Fibroblast of mammary gland (primary cell): ENCODE measurements around the gene SNAP29.
"Not testable (repeated sequence)": the region's sequence is repeated elsewhere in the genome, so short reads cannot be mapped to it uniquely, and the experiment has no call there.

ENCODE experiments used
- DNase-seq: peaks from one replicate; pipeline ENCODE4 v3.0.0-alpha.2; 2010; ENCODE audit warnings: low read depth
- H3K4me3 ChIP-seq: 2 replicates; pipeline ENCODE4 v1.5.1; 2011; ENCODE audit warnings: low read depth, mild to moderate bottlenecking, low read length, moderate library complexity; ENCODE audit not compliant: control insufficient read depth
- CTCF ChIP-seq: conservative IDR thresholded peaks from 2 replicates; pipeline ENCODE4 v1.5.1; 2011; ENCODE audit warnings: low read depth, low read length, inconsistent platforms; ENCODE audit not compliant: control insufficient read depth, insufficient read depth

The SNAP29 gene

GRCh38 chr22:20920881-20921203 is 62.0 kb downstream of the SNAP29 start:
- H3K4me3 ChIP-seq: peak overlapping the region; percentile 95
- DNase-seq: no peak
- TF ChIP-seq CTCF: no peak

- DNase-seq: no peak
- no peak for TF ChIP-seq CTCF
- no peak overlapping the region for H3K4me3 ChIP-seq
Measured at GRCh38 chr22:20922141-20922751, 63.4 kb downstream of the SNAP29 start.

- H3K4me3 ChIP-seq: no peak overlapping the region
- no peak for TF ChIP-seq CTCF
- no peak for DNase-seq
Measured at GRCh38 chr22:20926243-20926642, 67.4 kb downstream of the SNAP29 start.

GRCh38 chr22:20927940-20928572 is 69.2 kb downstream of the SNAP29 start:
- DNase-seq: no peak
- no peak overlapping the region for H3K4me3 ChIP-seq
- no peak for TF ChIP-seq CTCF

GRCh38 chr22:20928573-20928967 is 69.8 kb downstream of the SNAP29 start:
- TF ChIP-seq CTCF: no peak
- no peak for DNase-seq
- no peak overlapping the region for H3K4me3 ChIP-seq

- no peak for DNase-seq
- TF ChIP-seq CTCF: no peak
- H3K4me3 ChIP-seq: no peak overlapping the region
Measured at GRCh38 chr22:20930004-20930403, 71.2 kb downstream of the SNAP29 start.

GRCh38 chr22:20930435-20930834 is 71.6 kb downstream of the SNAP29 start:
- H3K4me3 ChIP-seq, DNase-seq: not testable (repeated sequence)
